ENCODE data around the gene SPOCK2. TPM values are rescaled to one million over a fixed set of nuclear protein-coding genes. Genes with fewer than 3 reads are reported as not detected.

SPOCK2 gene
- total and polyA plus RNA-seq, 2 donors (not counting 3 experiments of a cell fraction or from before 2014, with no cell fraction given): 0.40 to 1.1 TPM

GRCh38 chr10:72098301-72098835 is 10.0 kb upstream of the SPOCK2 start:
- no peaks in the 10 kb centered on the region for H3K79me2 ChIP-seq (ENCODE audit: control insufficient read depth, insufficient read depth, low read length)
- no peak overlapping the region for H3K4me2 ChIP-seq (ENCODE audit: insufficient read depth, low read length)
- TF ChIP-seq POLR2AphosphoS5 (IDR thresholded peaks at IDR 0.05; ENCODE audit: insufficient read depth, low read depth, low read length): no peak
- no peak for TF ChIP-seq JUN (IDR thresholded peaks at IDR 0.05; ENCODE audit: borderline replicate concordance, insufficient read depth, insufficient read length, low read depth)
- TF ChIP-seq POLR2A (IDR thresholded peaks at IDR 0.05; ENCODE audit: low read depth, low read length): no peak
- TF ChIP-seq MAX (IDR thresholded peaks at IDR 0.05; ENCODE audit: insufficient read depth, insufficient read length): no peak
- TF ChIP-seq CTCF (IDR thresholded peaks at IDR 0.05; ENCODE audit: extremely low read depth in 1 of 2, insufficient read depth in 1 of 2, low read depth in 1 of 2, low read length in 2 of 2): no peak
- no peak for TF ChIP-seq EZH2 (IDR thresholded peaks at IDR 0.05; ENCODE audit: borderline replicate concordance, low read depth, low read length, severe bottlenecking)
- no peak for TF ChIP-seq FOS (IDR thresholded peaks at IDR 0.05; ENCODE audit: borderline replicate concordance, insufficient read depth, low read length)
- no peak for TF ChIP-seq MYC (IDR thresholded peaks at IDR 0.05; ENCODE audit: low read depth, low read length)
- no peak for TF ChIP-seq GATA2 (IDR thresholded peaks at IDR 0.05; ENCODE audit: insufficient read depth, insufficient read length, low read depth, low read length)
- dilution Hi-C loops (cut with MboI; ENCODE audit: extremely low pct_ligation_motif_present, low sequenced_read_pairs): no loop called here
- BruUV-seq (replicated peaks): no TSS peak
- ChIA-PET POLR2A (no interaction called here), CTCF (interaction anchor here (0.8 to 1.4 kb wide), 2 partner anchors 28 to 50 kb away, joined by 3 read pairs; no protein-coding TSS in a partner anchor)
- no peak overlapping the region for H3K27ac ChIP-seq (ENCODE audit: insufficient read depth, low read depth, low read length)
- H3K9me1 ChIP-seq (replicated peaks; ENCODE audit: control insufficient read depth, extremely low read depth, insufficient read depth, low read length): no peaks in the 10 kb centered on the region
- no peak for FAIRE-seq
- no peaks in the 10 kb centered on the region for H3K27me3 ChIP-seq (ENCODE audit: control insufficient read depth in 2 of 2, insufficient read depth in 2 of 2, low read length in 2 of 2)
- H3K4me1 ChIP-seq (ENCODE audit: control insufficient read depth, extremely low read depth, insufficient read depth, low read length): peaks cover 24% of the 10 kb centered on the region
- H3K9me3 ChIP-seq (replicated peaks; ENCODE audit: control insufficient read depth, insufficient read depth, low read length): no peaks in the 10 kb centered on the region
- peaks cover 0 to 2% of the 10 kb centered on the region in 2 experiments for H3K36me3 ChIP-seq (ENCODE audit: control insufficient read depth in 2 of 2, extremely low read depth in 1 of 2, insufficient read depth in 2 of 2, low read length in 2 of 2)
- H3K9ac ChIP-seq (replicated peaks; ENCODE audit: extremely low read depth, insufficient read depth, low read length): no peak overlapping the region
- intact Hi-C loops (cut with micrococcal nuclease): no loop called here
- no peaks in the 10 kb centered on the region for H4K20me1 ChIP-seq (replicated peaks; ENCODE audit: control insufficient read depth, extremely low read depth, insufficient read depth, low read length)
- no peak overlapping the region for H3K4me3 ChIP-seq (replicated peaks in 1 of 3; ENCODE audit: insufficient read depth in 1 of 3, low read depth in 1 of 3, low read length in 3 of 3)
- H2AFZ ChIP-seq (ENCODE audit: low read depth, low read length): no peak overlapping the region
- no peak for DNase-seq (ENCODE audit: low read depth, low spot score)
